Stimulated activated CD4-positive, alpha-beta T cell treated with anti-CD3 and anti-CD28 coated beads, TNF-alpha, amount 100 ng/mL, for 24 hours (primary cell): Measurements from ENCODE around the gene UBE2D3.

ENCODE experiments used
- DNase-seq, 3 experiments: peaks; one replicate each; pipeline ENCODE4 v3.0.0-alpha.2; 2020; ENCODE audit warnings: low read depth in 3 of 3

The UBE2D3 gene

GRCh38 chr4:102791318-102791835 lies 36.0 kb downstream of the UBE2D3 start:
- DNase-seq: no peak

DNA sequence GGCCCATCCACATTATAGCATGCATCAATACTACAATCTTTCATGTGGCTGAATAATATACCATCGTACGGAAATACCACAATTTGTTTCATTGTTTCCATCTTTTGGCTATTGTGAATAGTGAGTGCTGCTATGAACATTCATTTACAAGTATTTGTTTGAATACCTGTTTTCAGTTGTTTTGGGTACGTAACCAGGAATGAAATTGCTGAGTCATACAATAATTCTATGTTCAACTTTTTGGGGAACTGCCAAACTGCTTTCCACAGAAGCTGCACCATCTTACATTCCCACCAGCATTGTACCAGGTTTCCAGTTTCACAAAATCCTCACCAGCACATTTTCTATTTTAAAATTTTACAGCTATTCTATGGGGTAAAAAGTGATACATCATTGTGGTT lies 38.0 kb downstream of the UBE2D3 start:
- DNase-seq: no peak

GRCh38 chr4:102787944-102788343 lies 39.4 kb downstream of the UBE2D3 start:
- no peak for DNase-seq

- no peak for DNase-seq
Observed at GRCh38 chr4:102787096-102787881, 40.1 kb downstream of the UBE2D3 start.

DNA sequence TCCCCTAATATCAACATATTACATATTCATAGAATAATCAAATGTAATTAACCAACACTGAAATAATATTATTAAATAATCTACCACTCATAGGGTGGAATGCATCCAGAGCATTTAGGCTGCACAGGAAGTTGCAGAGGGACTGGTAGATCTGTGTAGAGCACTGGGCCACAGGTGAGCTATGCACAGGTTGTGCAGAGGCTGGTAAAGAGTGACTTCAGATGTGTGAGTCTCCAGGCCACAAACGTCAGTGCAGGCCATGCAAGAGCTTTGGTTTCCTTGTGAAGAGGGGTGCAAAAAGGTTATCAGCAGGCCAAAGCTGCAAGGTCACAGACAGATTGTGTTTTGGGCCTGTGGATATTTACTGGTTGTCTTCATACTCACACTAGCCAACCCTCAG lies 41.1 kb downstream of the UBE2D3 start:
- no peak for DNase-seq

DNA sequence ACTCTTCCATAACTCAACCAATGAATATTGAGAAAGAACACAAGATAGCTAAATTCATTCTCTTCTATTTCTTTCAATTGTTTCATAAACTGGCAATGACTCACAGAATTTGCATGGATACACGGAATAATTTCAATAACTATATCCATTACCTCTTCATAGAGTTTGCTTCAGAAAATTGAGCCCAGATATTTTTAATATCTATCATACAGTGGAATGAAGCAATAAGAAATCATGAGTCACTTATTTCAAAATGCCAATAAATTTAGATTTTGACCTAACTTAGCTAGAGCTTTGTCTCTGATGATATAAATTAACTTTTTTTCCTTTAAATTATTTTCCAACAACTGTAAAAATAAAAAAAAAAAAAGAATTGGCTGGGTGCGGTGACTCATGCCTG lies 44.3 kb downstream of the UBE2D3 start:
- DNase-seq: no peak

GRCh38 chr4:102781570-102781969 lies 45.8 kb downstream of the UBE2D3 start:
- no peak for DNase-seq

GRCh38 chr4:102780476-102781144 lies 46.7 kb downstream of the UBE2D3 start:
- DNase-seq: no peak

DNA sequence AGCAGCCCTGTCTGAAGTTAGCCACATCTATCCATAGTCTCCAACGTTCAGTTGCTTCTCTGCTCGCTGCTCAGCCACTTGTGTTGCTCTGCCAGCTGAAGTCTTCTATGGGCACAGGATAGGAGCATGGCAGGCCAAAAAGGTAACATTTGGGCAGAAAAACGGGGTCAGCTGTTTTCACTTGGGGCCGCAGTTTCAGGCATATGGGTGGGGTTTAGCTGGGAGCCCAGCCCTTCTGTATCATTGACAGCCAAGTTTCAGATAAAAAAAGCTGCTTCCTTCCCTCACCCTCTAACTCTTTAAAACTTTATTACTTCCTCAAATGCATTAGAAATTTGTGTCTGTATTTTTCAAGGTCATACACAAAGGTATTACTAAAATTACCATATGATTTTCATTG lies 48.1 kb downstream of the UBE2D3 start:
- DNase-seq: no peak

DNA sequence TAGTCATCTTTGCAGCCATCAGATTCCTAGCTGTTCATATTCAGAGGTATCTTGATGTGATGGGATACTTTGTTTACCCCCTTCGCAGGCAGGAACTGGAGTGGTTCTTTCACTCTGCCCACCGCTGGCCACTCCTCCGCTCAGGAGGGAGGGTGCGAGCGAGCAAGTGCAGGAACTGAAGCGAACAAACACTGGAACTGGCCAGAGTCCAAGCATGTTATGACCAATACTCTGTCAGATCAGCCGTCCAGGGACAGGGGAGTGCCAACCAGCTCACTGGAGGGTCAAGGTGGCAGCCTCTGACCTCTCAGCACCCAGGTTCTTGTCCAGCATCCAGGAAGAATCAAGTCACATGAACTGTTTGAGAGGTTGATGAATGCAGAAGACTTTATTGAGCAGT lies 48.6 kb downstream of the UBE2D3 start:
- DNase-seq: no peak

DNA sequence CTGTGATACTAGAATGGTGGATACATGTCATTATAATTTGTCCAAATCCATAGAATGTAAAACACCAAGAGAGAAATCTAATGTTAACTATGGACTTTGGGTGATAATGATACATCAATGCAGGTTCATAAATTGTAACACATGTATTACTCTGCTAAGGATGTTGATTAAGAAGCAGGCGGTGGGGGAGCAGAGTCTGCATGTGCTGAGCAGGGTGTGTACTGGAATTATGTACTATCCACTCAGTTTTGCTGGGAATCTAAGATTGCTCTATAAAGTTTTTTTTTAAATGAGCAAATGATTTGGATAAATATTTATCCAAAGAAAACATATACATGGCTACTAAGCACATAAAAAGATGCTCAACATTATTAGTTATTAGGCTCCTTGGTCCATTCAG lies 51.5 kb downstream of the UBE2D3 start:
- no peak for DNase-seq

- DNase-seq: no peak
Observed at GRCh38 chr4:102774254-102774653, 53.1 kb downstream of the UBE2D3 start.

- DNase-seq: no peak
Observed at GRCh38 chr4:102772738-102773340, 54.5 kb downstream of the UBE2D3 start.

GRCh38 chr4:102764901-102765300 lies 62.5 kb downstream of the UBE2D3 start:
- no peak for DNase-seq

- no peak for DNase-seq
Observed at GRCh38 chr4:102761906-102762305, 65.4 kb downstream of the UBE2D3 start.

DNA sequence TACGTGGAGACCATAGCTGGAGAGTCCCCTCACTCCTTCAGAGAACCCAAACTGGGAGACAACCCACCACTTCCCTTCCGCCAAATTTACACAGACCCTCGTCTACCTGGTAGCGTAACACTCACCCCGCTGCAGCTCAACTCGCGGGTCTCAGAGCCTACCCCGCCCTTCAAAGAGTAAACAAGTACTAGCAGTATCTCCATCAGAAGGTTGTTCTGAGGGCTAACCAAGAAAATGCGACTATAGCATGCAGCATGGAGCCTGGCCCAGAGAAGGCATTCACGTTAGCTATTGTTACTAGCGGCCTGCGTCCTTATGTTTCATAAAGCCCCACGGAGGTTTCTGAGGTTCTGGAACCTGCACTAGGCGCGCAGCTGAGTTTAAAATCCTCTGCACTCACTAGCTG lies 66.1 kb downstream of the UBE2D3 start:
- peak in 2 of 3 experiments; percentile 2 to 5 for DNase-seq

DNA sequence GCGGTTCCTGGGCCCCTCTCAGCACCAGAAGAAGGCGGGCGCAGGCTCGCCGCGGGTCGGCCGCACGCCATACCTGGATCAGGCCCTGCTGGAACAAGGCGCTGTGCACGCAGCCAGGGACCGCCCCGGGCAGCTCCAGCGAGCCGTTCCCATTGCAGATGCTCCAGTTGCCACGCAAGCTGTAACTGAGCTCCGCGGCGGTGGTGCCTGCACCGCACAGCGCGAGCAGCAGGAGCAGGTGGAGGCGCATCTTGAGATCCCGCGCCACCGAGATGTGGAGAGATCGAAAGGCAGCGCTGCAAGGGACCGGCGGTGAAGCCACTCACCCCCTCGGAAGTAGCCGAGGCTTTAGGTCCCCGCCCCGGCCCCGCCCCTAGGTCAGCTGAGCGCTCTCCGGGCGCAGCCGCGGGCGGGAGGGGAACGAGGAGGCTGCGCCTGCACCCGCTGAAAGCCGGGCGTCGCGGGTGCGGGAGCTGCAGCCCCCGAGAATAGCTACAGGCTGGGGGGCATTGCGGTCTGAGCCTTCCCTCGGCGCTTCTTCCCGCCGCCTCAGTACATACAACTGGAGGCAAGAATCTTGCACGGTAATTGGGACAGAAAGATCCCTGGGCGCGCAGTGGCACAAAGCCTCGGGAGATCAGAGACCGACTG lies 66.6 kb downstream of the UBE2D3 start, which contains the start of gene MANBA:
Gene MANBA, minus strand, starts transcription at position 324 of the 651 bp plus-strand sequence. Its CDS starts 74 bp downstream, at position 250.
- DNase-seq: peak; percentile 64 to 87 (median 67)

DNA sequence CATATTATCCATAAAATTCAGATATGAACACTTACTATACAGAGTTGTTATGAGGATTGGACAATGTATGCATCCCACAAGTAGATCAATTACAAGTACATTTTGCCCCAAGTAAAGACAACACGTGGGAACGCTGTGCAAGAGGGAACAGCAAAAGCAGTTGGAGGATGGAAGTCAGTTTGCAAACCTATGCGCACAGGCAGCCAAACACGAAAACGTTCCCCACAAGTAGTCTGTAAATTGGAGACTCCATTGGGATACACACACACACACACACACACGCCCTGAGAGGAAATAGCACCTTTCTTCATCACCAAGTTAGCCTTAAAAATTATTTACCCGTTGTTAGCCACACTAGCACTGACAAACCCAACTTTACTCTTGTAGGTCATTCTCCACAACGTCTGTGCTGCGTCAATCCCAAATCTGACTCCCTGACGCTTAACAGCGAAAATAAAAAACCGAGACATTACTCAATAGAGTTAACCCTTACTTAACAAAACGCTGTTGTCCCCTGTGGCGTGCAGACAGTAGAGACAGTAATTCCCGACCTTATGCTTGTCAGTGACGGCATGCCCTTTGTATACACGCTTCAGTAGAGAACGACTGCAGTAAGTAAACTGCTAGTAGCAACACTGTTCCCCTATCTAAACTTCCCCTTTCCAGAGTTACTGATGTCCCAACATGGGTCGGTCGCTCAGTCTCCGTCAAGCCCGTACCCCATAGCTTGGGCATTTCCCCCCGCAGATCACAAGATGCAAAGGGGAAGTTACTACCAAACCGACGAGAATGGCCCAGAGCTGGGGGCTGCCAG lies 67.3 kb downstream of the UBE2D3 start:
- DNase-seq: peak in 1 of 3 experiments; percentile 1

DNA sequence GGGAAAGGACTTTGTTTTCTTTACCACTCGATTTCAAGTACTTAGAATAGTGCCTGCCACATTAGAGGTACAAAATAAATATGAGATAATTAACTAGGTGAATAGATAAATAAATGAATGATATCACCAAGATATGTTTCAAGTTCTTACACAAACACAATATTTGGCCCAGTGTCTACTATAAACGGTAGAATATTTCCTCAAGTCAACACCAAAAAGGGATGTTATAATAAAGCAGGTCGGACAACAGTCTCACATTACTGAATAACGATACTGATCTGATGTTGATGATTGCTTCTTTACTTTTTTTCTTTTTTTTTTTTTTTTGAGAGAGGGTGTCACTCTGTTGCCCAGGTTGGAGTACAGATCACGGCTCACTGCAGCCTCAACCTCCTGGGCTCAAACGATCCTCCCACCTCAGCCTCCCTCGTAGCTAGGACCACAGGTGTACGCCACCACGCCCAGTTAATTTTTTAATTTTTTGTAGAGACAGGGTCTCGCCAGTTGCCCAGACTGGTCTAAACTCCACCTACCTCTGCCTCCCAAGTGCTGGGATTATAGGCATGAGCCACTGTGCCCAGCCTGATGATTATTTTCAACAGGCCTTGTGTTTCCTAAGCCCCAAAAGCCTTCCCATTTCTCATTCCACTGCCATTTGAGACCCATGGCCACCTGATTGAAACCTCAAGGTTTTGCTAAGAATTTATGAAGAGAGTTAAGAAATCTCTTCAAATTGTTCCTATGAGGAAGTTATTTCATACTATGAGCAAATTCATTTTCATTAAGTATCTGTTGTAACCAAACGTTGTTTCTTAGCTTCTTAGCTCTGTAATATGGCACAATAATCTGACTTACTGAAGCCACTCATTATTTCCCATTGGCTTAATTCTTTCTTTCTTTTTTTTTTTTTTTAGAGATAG lies 68.8 kb downstream of the UBE2D3 start:
- no peak for DNase-seq

- DNase-seq: no peak
Observed at GRCh38 chr4:102757681-102758080, 69.7 kb downstream of the UBE2D3 start.
